HG03558 (cell line): ENCODE data around the gene ARHGAP15.

Experiments
- ATAC-seq: cut with Tn5 transposase; IDR thresholded peaks from one replicate; pipeline ENCODE4 v1.9.1; 2021; ENCODE audit warnings: moderate number of reproducible peaks; ENCODE audit not compliant: unreplicated experiment; ENCODE audit errors: extremely low read depth

The ARHGAP15 gene

DNA sequence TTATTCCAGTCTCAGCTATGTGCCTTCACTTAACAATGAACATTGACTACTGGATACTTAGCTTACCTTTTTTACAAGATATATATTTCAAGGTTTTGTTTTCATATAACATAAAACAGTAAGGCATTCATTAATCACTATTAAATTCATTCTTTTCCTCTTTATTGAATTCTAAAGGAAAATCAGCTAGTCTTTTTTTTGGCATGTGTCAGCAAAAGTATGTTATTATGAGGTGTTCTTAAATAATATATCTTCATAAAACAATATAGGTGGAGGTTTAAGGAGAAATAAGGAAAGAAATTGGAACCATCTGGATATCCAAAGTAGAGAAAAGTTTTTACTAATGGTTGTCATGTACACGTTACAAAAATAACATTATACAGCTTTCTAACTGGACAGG lies 472.6 kb downstream of the ARHGAP15 start:
- ATAC-seq = no peak

DNA sequence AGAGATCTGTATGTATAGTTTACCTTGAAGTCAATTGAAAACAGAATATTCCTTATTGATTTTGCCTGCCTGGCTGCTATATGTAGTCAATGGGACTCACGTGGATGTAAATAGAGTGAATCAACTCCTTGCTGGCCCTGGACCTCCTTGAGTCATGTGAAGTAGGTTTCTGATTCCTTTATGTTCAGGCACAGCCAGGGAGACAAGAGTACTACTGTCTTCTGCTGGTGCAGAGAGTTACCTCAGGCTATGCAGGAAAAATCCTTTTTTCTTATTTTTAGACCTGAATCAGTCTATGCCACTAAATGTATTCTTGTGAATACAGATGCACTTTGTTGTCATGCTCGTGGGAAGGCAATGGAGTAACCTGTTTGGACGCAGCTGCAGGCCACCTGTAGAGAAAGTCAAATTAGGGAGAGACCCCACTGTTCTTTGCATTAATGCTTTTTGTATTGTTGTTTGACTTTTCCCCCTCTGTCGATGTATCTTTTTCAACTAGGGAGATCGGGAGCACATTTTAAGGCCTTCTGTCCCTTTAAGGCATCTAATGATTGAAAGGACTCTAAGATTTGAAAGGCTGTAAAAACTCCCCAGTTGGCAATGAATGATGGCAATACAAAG lies 473.9 kb downstream of the ARHGAP15 start:
- ATAC-seq = no peak

DNA sequence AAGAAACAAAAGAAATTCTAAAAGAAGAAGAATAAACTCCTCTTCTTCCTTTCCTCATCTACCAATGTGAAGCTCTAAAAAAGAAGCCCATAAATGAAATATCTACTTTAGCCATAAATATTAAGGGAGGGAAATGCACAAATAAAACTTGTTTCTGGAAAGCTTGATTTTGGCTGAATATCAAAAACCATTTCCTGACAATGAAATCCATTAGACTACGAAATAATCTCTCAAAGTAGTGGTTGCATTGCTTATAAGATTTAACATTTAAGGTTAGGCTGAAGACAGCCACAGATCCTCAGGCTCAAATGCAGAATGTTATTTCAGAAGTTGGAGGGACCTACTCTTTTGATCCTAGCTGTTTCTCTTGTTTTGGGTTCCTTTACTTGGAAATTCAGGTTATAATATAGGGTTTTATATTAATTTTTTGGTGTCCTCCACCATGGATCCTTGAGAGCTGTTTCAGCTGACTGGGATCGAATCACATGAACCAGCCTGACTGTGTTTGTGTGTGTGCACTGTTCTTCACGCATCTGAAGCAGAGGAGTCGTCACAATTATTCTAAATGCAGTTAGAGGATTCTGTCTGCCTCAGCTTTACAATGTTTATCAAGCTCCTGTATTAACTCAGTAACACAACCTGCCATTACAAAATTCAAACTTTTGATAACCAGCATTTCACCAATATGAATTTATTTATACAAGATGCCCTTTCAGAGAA lies 474.8 kb downstream of the ARHGAP15 start:
- ATAC-seq = no peak

DNA sequence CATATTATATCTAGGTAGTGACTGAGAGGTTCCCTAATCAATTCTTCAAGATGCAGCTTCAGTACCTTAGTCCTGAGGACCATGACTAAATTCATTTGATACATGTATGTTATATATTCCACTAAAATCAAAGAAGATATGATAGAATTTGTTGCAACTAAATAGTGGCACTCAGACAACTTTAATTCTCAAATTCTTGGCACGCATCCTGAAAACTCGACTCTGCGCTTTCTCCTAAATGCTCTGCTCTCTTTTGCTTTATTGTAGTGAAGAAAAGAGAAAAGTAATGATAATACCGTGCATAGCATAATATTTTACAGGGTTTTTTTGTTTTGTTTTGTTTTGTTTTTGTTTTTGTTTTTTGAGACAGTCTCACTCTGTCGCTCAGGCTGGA lies 475.3 kb downstream of the ARHGAP15 start:
- ATAC-seq = no peak

DNA sequence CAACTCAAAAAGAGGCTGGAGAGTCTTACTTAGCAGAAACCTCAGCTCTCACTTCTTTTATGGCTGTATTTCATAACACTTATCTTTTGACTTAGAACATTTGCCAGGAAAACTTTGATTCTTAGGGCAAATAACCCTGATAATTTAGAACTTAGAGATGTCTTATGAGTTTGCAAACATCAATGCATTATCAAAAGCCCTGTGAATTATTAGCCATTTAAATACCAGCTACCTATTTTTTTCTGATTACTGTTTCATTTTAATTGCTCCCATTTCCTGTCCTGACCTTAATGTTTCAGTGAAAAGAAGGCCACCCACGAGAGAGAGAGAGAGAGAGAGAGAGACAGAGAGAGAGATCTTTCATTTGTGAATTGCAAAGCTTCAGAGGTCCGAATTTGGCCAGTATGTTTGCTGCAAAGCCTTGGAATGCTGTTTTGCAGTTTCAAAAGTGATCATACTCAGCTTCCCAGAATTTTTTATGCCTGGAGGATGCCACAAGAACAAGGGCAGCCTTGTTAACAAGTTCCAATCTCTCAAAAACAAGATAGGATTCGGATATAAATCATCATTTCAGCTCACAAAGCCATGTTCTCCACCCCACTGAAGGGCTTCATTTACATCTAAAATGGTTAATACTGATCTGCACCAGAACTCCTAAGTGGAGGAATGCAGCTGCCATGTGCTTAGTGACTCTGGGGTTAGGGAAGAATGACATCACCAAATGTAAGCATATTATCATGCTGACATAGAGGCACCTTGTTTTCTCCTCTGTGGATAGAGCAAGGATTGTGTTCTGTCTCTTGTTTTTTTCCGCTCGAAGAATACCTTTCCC lies 478.2 kb downstream of the ARHGAP15 start:
- ATAC-seq = no peak

DNA sequence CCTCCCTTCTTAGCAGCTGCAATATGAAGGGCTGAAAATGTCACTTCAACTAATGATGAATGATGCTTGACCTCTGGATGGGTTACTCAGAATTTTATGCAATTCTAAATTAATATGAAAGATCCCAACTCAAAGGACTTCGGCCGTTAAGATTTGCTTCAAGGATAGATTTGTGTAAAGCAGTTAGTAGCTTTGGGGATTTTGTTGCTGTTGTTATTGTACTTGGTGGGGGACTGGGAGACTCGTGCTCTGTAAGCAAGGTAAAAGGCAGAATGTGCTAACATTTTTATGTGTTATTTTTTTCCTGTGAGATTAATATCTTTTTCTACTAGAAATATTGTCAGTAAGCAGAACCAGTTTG lies 478.8 kb downstream of the ARHGAP15 start:
- ATAC-seq = no peak

DNA sequence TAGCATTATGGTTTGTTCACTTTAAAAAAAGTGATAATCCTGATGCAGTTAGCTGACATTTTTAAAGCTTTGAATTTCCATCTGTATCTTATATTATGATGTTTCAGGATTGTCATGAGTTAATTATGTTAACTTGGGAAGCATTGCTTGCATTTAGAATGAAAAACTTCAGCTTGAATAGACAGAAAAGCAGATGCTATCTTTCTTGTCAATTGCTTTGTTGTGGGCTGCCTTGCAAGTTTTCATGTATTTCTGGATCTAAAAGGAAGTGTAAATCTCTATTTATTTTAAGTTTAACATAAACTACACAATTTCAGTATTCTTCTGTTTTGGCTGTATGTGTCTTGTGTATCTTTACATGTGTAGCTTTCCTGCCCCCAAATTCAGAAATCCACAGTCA lies 479.5 kb downstream of the ARHGAP15 start:
- ATAC-seq = no peak

DNA sequence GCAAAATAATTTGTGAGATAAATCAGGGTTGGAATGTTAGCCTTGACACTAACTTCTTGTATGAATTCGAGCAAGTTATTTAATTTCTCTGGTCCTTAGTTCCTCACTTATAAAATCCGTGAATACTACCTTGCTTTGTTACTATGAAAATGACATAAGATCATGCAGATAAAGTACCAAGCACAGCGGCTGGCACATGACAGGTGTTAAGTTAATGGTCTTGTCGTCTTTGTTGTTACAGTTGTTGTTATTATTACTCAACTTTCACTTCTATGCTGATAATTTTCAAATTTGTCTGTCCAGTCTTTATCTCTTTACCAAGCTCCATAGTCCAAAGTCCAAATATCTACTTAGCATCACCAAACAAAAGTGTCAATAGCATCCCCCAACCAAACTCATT lies 482.1 kb downstream of the ARHGAP15 start:
- no peak for ATAC-seq

DNA sequence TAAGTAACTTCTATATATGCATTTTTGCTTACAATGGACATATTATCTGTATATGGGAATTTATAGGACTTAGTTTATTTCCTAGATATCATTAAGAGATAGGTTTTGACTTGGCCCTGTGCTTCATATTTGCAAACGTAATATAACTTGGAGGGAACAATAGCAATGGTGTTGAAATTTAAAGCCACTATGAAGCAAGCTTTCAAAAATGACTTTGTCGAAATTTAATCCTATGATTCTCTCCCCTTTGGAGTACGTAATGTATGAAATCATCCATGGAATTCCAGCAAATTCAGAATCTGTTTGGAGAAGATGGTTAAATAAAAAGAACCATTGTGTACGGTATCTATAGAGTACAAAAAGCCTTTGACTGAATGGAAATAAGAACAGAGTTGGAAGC lies 486.3 kb downstream of the ARHGAP15 start:
- no peak for ATAC-seq

DNA sequence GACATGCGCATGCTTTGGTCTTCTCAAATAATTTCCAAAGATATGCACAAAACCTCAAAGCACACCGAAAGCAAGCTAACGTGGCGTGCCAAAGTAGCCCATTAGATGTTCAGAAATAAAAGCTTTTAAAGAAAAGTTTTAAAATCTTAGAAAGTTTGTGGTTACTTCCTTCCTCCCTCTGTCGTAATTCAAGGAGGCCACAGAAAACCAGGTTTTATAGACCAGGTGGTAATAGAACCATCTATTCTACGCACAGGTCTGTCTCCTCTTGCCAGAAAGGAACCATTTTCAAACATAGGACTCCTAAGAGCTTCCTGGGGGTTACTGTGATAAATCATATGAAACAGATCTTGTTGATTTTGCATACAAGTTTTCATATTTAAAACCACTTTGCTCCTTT lies 487.2 kb downstream of the ARHGAP15 start:
- ATAC-seq = no peak

DNA sequence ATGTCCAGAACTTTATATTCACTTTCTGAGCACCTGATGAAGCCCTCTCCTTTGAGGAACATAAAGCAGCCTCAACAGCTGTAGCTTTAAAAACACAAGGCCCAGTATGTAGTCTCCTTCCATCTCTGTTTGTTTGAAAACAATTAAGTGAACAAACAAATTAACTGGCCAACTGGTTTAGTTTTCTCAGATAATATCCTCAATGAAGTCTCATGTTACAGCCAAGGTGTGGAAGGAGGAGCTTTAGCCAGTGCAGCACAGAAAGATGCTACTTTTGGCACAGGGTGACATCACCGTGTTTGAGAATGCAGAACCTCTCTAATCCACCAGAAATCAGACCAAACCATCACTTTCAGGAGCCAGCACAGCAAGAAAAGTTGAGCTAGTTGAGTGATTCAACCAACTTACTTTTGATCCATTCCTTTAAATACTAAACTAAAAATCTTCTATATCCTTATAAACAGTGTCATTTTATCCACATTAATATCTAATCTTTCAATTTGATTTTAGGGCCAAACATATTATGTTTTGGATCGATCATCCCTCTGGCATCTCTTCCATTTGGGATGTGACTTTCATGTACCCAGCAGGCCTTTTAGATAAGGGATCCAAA lies 488.7 kb downstream of the ARHGAP15 start:
- no peak for ATAC-seq

DNA sequence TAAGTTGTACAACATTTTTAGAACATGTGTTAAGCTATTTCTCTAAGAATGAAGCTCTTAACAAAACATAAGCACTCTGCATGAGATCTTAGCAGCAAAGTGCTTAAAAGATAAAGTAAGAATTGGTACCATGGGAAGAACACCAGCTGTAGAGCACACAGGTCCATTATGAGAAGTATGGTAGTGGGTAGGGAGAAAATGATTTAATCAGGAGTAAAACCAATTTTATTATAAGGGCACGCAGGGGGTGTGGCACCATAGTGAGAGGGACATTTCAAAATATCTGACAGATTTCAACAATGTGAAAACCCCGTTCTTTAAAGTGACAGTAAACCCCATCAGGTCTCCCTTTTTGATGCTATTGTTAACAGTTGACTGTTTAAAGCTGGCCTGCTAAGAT lies 492.9 kb downstream of the ARHGAP15 start:
- ATAC-seq = no peak

DNA sequence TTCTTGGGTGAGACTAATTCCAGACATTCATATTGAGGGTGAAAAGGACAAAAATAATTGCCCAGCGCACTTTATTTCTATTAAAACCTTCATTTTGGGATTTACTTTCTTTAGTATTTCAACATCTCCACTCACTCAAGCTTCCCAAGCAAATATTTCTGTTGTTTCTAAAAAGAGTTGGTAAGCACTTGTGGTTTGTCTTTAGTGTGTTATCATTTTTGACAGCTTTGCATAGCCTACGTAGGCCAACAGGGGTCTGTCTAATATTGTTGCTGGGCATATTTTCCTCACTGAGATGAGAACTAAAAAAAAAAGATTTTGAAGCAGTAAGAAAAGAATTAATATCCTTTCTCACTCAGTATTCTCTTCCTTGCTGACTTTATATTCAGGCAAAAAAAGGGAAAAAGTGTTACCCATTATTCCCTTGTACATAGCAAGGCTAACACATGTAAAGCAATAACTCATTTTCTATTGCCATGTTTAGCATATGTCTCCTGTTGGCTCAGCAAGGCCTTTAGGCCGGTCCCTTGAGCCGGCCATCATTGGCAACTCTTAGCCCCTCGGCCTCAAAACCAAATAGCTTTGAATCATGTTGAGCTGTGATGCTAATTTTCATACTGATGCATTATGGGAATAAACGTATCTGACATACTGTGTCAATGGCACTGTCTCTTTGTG lies 494.2 kb downstream of the ARHGAP15 start:
- no peak for ATAC-seq

DNA sequence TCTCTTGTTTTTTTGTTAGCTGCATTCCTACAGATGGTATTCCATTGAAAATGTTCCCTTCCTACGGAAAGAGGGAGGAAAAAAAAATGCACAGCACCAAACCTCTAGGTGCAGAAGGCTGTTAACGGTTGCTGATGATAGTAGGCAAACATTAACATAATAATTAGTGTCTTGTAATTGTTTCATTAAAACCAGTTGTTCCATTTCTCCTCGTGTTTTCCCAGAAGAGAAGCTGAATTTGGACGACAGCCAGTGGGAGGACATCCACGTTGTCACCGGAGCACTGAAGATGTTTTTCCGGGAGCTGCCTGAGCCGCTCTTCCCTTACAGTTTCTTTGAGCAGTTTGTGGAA lies 494.7 kb downstream of the ARHGAP15 start:
- ATAC-seq = no peak

DNA sequence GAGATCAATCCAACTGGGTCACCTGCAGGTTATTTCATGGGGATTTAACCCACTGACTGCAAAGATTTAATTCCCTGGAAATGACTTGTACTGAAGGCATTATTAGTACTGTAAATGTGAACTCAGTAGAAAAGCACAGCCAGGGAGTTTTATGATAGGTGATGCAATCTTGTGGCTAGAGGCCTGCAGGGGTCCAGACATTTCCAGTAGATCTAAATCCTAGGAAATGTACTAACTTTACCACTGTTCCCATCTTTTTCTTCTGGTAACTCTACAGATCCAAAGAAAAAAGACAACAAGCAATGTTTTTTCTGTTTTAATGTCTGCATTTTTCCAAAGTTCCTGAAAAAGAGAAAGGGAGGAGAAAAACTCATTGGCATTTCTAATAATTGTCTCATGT lies 500.1 kb downstream of the ARHGAP15 start:
- ATAC-seq = no peak

DNA sequence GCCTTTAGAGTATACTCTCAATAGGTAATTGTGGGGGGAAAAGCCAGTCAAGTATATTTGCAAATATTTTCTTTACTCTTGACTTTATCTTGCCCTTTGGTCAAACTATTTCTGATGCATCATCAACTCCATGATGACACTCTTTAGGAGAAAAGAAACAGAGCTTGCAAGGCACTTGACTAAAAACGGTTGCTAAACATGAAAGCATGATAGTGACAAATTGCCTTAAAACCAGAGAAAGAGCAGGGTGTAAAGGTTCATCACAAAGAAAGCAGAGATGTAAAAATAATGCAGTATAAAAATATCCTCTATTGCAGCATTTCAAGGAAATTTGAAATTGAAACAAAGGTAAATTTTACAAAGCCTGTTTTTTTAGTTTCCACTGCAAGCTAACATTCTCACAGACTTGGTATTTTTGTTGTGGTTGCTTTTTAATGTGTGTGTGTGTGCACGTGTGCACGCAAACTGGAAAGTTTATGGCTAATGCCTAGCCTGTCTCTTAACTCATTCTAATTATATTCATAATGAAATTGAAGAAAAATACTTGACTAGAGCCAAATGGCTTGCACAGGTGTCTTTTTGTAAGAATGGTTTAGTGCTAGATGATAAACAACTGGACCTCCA lies 503.6 kb downstream of the ARHGAP15 start:
- no peak for ATAC-seq

DNA sequence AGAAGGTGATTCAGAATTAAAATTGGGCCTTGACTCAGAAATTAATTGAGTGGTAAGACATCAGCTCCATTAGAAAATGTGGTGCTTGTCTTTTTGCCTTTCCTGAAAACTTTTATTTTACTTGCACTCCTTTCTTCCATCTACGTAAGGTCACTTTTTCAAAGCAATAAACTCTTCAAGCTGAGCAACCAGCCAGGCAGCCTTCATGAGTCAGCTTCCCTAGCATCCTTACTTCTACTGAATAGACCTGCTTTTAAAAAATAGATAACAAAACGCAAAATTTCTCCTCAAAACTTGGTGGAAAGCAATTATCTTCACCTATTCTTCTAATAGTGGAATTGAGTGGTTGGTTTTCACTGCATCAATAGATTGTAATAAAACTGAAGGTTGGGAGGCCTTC lies 504.2 kb downstream of the ARHGAP15 start:
- no peak for ATAC-seq

DNA sequence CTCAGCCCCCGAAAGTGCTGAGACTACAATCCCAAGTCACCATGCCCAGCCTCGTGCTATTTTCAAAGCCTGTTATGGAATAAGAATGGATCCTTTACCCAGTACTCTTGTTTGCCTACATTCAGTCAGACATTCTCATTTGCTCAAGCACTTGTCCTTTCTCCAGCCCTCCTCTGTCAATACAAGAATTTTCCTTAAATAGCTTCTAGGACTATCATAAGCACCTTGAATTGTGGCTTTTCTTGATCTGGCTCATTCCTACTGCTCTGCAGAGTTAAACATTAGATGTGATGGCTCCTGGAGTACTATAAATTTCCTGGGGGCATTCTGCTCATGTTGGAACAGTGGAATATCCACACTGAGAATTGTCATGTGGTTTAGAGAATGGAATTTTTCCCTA lies 506.1 kb downstream of the ARHGAP15 start:
- ATAC-seq = no peak

DNA sequence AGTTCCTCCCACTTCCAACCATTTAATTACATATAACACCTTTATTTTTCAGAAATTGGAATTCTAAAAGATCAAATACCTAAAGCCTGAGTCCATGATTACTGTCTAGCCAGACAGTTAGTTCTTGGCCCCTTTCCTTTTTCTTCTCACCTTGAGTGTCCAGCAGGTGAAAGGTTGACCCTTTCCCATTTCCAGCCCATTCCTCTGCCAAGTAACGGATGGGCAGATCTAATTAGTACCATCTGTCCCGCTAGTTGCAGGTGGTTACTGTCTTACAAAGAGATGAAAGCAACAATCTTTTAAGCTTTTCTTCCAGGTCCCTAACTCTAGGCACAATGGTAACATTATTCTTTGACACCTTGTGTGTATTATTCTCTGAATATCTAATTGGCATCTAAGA lies 506.7 kb downstream of the ARHGAP15 start:
- ATAC-seq = no peak

DNA sequence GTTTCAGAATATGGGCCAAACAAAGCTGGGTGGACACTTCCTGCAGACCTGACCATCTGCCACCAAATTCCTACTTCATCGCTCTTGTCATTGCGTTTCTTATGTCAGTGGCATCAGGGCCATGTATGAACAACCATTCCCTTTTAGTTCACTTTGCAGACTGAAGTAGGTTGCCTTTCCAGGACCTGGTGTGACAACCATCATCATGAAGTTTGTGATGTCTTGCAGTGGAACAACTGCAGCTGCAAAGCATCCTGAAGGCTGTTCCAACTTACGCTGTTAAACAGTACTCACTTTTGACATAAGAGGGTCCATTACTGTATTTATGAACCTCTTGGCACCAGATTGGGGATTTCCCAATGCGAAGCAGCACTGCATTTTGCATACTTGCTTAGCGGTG lies 511.6 kb downstream of the ARHGAP15 start:
- no peak for ATAC-seq
